Thyroid gland (tissue), 4 donors: ENCODE data around the gene MAP2K5.

Experiments used
- POLR2A ChIP-seq, 2 donors: fragments of 450-650 bp; IDR thresholded peaks; one replicate each; pipeline ENCODE4 v1.6.1; 2017; ENCODE audit warnings: antibody characterized with exemption in 2 of 2, mild to moderate bottlenecking in 2 of 2, moderate library complexity in 1 of 2
- TF ChIP-seq, protein P1 (sequence below), 6 experiments: fragments of 200-600 bp in 3 of 6; fragments of 450-650 bp in 3 of 6; sonication (generic) in 3 of 6; IDR thresholded peaks; one replicate each; pipeline ENCODE4 v1.5.1; 2016 to 2019; ENCODE audit warnings: antibody characterized with exemption in 6 of 6, mild to moderate bottlenecking in 2 of 6, inconsistent platforms in 1 of 6, moderate library complexity in 1 of 6

DNA sequence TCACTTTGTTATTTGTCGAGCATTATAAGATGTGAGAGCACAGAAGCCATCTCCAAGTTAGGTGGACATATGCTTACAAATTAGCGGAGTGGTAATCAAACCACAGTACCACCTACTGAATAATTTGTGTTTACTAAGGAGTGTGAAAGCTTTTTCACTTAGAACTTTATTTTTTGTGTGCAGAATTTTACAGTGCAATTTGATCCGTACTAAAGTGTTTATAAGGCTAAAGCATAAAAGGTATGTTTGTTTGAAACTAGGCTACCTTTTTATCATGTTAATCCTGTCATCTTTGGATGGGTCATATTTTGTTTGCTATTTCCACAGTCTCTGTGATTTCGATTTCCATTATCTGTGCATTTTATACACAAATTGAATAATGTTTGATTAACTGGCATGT is 37.5 kb downstream of the MAP2K5 start:
- TF ChIP-seq, protein P1, sequence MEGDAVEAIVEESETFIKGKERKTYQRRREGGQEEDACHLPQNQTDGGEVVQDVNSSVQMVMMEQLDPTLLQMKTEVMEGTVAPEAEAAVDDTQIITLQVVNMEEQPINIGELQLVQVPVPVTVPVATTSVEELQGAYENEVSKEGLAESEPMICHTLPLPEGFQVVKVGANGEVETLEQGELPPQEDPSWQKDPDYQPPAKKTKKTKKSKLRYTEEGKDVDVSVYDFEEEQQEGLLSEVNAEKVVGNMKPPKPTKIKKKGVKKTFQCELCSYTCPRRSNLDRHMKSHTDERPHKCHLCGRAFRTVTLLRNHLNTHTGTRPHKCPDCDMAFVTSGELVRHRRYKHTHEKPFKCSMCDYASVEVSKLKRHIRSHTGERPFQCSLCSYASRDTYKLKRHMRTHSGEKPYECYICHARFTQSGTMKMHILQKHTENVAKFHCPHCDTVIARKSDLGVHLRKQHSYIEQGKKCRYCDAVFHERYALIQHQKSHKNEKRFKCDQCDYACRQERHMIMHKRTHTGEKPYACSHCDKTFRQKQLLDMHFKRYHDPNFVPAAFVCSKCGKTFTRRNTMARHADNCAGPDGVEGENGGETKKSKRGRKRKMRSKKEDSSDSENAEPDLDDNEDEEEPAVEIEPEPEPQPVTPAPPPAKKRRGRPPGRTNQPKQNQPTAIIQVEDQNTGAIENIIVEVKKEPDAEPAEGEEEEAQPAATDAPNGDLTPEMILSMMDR (IDR thresholded peaks at IDR 0.05): no peak
- TF ChIP-seq POLR2A (IDR thresholded peaks at IDR 0.05): no peak
